ENCODE measurements around the gene HCN1. TPM values are rescaled to one million over a fixed set of nuclear protein-coding genes. Genes with fewer than 3 reads are reported as not detected.

The HCN1 gene
- total and polyA plus RNA-seq, 2 of the 8 experiments (the other 6 are each of a cell fraction or from before 2014, with no cell fraction given) = 1.1 to 6.7 TPM

DNA sequence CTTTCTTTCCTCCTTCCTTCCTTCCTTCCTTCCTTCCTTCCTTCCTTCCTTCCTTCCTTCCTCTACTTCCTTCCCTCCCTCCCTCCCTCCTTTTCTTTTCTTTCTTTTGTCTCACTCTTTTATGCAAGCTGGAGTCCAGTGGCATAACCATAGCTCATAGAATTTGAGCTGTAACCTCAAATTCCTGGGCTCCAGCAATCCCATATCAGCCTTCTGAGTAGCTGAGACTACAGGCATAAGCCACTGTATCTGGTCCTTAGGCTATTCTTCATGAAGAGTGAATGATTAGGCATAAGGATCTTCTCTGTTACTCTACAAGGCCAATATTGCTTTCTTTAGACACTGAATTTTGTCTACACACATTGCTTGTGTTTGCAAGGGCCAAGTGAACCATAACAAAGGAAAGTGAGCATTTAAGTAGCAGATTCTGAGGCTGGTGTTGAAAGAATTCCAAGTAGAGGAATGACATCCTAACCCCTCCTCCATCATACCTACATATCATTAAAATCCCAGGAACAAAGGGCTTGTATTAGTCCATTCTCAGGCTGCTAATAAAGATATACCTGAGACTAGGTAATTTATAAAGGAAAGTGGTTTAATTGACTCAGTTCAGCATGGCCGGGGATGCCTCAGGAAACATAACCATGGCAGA is 293.2 kb downstream of the HCN1 start:
- no peak overlapping the region for H3K56ac ChIP-seq (replicated peaks; ENCODE audit: insufficient read length, low read depth, low read length)
- no peak overlapping the region for H4K8ac ChIP-seq (ENCODE audit: extremely low read depth, insufficient read depth, low read length)
- no peak overlapping the region for H2AK5ac ChIP-seq (ENCODE audit: low read depth, low read length)
- H3K27me3 ChIP-seq (replicated peaks in 1 of 4; ENCODE audit: control insufficient read depth in 3 of 4, extremely low read depth in 1 of 4, insufficient read depth in 3 of 4, low read length in 3 of 4) = no peaks in the 10 kb centered on the region
- H3K18ac ChIP-seq (ENCODE audit: extremely low read depth, low read length) = no peak overlapping the region
- DNase-seq (ENCODE audit: low read depth in 1 of 2, low spot score in 2 of 2) (no peak), FAIRE-seq (no peak)
- H3K9ac ChIP-seq (replicated peaks in 1 of 4; ENCODE audit: extremely low read depth in 1 of 4, low read depth in 3 of 4, low read length in 3 of 4) = no peak overlapping the region
- no peak overlapping the region for H3K4me2 ChIP-seq (ENCODE audit: insufficient read depth in 1 of 2, low read depth in 2 of 2, low read length in 2 of 2)
- no peak overlapping the region for H4K91ac ChIP-seq (replicated peaks; ENCODE audit: insufficient read length, low read length)
- no peaks in the 10 kb centered on the region for H3K79me2 ChIP-seq (ENCODE audit: control insufficient read depth in 1 of 2, insufficient read depth in 2 of 2, low read length in 2 of 2)
- WGBS, 2 experiments (ENCODE audit: extremely low coverage in 1 of 2, insufficient coverage in 1 of 2, insufficient read length in 1 of 2, insufficient replicate concordance in 2 of 2, low coverage in 1 of 2, low lambda C conversion rate in 2 of 2, missing lambda C conversion rate in 1 of 2) = 53% methylated on average over 1 of the region's 1 CpG; no CpG with 5 or more reads in 1 of the 2 experiments
- no peak overlapping the region for H3K27ac ChIP-seq (ENCODE audit: low read depth, low read length)
- H2BK20ac ChIP-seq (ENCODE audit: low read length) = no peak overlapping the region
- POLR2A ChIA-PET (ENCODE audit: partially characterized antibody) = no interaction called here
- no peaks in the 10 kb centered on the region for H3K9me3 ChIP-seq (ENCODE audit: insufficient read depth in 2 of 2, low read depth in 1 of 2, low read length in 1 of 2)
- no peak overlapping the region for H2BK5ac ChIP-seq (ENCODE audit: low read depth, low read length)
- H4K5ac ChIP-seq (ENCODE audit: insufficient read length, low read depth, low read length) = no peak overlapping the region
- no peak overlapping the region for H3K4me3 ChIP-seq (ENCODE audit: extremely low read depth in 1 of 4, insufficient read depth in 2 of 4, low read depth in 3 of 4, low read length in 4 of 4)
- H3K4me1 ChIP-seq (replicated peaks in 1 of 4; ENCODE audit: control insufficient read depth in 3 of 4, insufficient read depth in 4 of 4, low read length in 3 of 4) = no peaks in the 10 kb centered on the region; a peak in 1 of 7 replicates
- no peak overlapping the region for H2BK120ac ChIP-seq (replicated peaks; ENCODE audit: low read depth, low read length)
- H3K14ac ChIP-seq (ENCODE audit: insufficient read length) = no peak overlapping the region
- no peaks in the 10 kb centered on the region; the same call in 1 of the 2 replicates for H3K23me2 ChIP-seq (ENCODE audit: low read depth, low read length)
- no peak overlapping the region for H3K23ac ChIP-seq (ENCODE audit: insufficient read length)
- no peak overlapping the region for H2AFZ ChIP-seq (ENCODE audit: low read length)
- no peak overlapping the region for H2BK15ac ChIP-seq (ENCODE audit: low read length)
- H3K4ac ChIP-seq (replicated peaks; ENCODE audit: insufficient read length, low read depth, low read length) = no peak overlapping the region
- CTCF ChIA-PET (ENCODE audit: partially characterized antibody) = no interaction called here
- H2BK12ac ChIP-seq (ENCODE audit: low read depth, low read length) = no peak overlapping the region
- no peaks in the 10 kb centered on the region for H3K79me1 ChIP-seq (ENCODE audit: low read depth, low read length)
- H3K36me3 ChIP-seq (ENCODE audit: control insufficient read depth in 2 of 4, insufficient read depth in 4 of 4, low read length in 3 of 4) = no peaks in the 10 kb centered on the region
- no peaks in the 10 kb centered on the region for H4K20me1 ChIP-seq (replicated peaks in 1 of 2; ENCODE audit: control insufficient read depth in 1 of 2, insufficient read depth in 2 of 2, low read length in 2 of 2)
- no peak for TF ChIP-seq NRF1 (IDR thresholded peaks at IDR 0.05; ENCODE audit: low read depth, low read length)
- TF ChIP-seq HDAC2 (IDR thresholded peaks at IDR 0.05; ENCODE audit: borderline replicate concordance in 1 of 2, low read depth in 2 of 2, low read length in 2 of 2) = no peak
- no peak for TF ChIP-seq YY1 (IDR thresholded peaks at IDR 0.05; ENCODE audit: low read depth, low read length)
- TF ChIP-seq CEBPB (IDR thresholded peaks at IDR 0.05; ENCODE audit: low read depth, low read length) = no peak
- TF ChIP-seq RFX5 (IDR thresholded peaks at IDR 0.05; ENCODE audit: borderline replicate concordance, low read depth, low read length) = no peak
- TF ChIP-seq, protein P1, sequence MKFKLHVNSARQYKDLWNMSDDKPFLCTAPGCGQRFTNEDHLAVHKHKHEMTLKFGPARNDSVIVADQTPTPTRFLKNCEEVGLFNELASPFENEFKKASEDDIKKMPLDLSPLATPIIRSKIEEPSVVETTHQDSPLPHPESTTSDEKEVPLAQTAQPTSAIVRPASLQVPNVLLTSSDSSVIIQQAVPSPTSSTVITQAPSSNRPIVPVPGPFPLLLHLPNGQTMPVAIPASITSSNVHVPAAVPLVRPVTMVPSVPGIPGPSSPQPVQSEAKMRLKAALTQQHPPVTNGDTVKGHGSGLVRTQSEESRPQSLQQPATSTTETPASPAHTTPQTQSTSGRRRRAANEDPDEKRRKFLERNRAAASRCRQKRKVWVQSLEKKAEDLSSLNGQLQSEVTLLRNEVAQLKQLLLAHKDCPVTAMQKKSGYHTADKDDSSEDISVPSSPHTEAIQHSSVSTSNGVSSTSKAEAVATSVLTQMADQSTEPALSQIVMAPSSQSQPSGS (IDR thresholded peaks at IDR 0.05; ENCODE audit: low read length) = no peak
- no peak for TF ChIP-seq PHF8 (conservative IDR thresholded peaks at IDR 0.05; ENCODE audit: low read depth, low read length)
- no peak for TF ChIP-seq GTF2F1 (IDR thresholded peaks at IDR 0.05; ENCODE audit: borderline replicate concordance, low read depth, low read length)
- no peak for TF ChIP-seq JUND (IDR thresholded peaks at IDR 0.05; ENCODE audit: low read length)
- TF ChIP-seq EGR1 (IDR thresholded peaks at IDR 0.05; ENCODE audit: borderline replicate concordance, low read depth, low read length) = no peak
- no peak for TF ChIP-seq CTBP2 (IDR thresholded peaks at IDR 0.05; ENCODE audit: borderline replicate concordance, insufficient read depth, insufficient read length, low read length)

All from H1 (cell line).